GM21528 (cell line): ENCODE data around the gene GRB10.

Source experiments
- ATAC-seq: cut with Tn5 transposase; IDR thresholded peaks from one replicate; pipeline ENCODE4 v1.9.1; 2021; ENCODE audit warnings: mild to moderate bottlenecking, moderate library complexity; ENCODE audit not compliant: unreplicated experiment, low FRiP score

GRB10 gene

DNA sequence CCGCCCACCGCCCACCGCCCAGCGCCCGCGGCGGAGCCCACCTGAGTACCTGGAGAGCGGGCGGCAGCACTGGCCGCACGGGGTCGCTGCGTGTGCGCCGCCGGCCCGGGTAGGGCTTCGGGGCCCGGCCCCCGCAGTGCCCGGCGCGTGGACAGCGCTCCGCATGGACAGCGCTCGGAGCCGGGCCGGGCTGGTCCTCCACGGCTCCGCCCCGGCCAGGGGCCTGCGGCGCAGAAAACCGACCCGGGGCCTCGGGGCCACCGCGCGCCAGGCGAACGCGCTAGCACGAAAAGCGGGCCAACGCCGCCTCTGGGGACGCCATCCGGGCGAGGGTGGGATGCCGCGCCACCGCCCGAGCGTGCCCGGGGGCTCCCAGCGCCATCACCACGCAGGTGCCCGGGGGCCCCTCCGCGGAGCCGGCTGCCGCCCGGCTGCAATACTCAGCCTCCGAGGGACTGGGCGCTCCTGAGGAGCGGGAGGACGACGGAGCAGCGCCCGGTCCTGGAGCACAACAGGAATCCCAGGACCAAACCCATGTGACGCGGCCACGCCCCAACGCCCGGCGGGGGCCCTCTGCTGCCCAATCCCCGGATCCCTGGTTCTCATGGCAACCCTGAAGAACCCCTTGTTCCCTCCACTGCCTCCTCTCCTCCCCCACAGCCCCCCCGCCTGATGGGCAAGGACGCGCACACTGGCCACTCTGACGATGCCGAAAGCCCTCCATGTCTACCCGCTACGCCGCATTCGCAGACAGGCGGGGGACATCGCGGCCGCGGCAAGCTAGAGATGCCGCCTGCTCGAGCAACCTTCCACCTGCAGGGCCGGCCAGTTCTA is at the start of gene GRB10:
Gene GRB10 (minus strand): TSS at position 522 of the 834 bp plus-strand sequence. CDS start 50,574 bp downstream, outside the sequence.
- no peak for ATAC-seq

DNA sequence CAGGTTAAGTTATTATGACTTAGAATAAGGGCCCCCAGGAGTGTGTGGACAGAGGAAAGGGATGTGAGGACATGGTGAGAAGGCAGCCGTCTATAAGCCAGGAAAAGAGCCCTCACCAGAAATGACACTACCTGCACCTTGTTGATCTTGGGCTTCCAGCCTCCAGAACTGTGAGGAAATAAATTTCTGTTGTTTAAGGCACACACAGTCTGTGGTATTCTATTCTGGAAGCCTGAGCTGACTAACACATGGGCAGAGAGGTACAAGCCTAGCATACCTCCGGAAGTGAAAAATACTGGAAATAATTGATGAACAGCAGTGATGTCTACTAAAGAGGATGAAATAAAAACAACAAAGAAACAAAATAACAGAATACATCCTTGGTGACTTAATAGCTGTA is 46.1 kb upstream of the GRB10 start:
- no peak for ATAC-seq

DNA sequence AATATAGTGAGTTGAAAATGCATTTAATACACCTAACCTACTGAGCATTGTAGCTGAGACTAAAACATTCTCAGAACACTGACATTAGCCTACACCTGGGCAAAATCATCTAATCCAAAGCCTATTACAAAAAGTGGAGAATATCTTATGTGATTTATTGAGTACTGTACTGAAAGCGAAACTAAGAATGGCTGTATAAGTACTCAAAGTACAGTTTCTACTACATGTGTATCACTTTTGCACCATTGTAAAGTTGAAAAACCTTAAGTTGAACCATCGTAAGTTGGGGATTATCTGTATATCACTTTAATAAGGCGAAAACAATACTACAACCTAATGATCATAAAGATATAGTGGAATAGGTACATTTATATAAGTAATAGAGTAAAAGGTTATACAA is 45.4 kb upstream of the GRB10 start:
- ATAC-seq = no peak

DNA sequence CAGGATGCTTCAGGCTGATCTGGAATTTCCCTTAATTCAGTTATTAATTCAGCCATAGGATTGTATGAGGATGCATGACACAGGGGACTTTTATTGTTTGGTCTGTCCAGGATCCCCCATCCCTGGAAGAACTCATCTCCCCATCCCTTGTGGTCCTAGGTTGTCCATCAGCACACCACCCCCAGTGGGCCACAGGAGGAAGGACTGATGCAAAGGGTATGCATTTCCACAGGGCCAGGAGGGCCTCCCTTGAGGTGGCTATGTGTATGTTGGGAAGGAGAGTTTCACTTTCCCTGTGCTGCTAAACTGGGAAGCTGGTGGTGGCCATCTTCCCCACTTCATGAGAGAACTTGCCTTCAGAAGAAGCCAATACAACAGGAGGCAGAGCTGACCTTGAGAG is 44.6 kb upstream of the GRB10 start:
- no peak for ATAC-seq

DNA sequence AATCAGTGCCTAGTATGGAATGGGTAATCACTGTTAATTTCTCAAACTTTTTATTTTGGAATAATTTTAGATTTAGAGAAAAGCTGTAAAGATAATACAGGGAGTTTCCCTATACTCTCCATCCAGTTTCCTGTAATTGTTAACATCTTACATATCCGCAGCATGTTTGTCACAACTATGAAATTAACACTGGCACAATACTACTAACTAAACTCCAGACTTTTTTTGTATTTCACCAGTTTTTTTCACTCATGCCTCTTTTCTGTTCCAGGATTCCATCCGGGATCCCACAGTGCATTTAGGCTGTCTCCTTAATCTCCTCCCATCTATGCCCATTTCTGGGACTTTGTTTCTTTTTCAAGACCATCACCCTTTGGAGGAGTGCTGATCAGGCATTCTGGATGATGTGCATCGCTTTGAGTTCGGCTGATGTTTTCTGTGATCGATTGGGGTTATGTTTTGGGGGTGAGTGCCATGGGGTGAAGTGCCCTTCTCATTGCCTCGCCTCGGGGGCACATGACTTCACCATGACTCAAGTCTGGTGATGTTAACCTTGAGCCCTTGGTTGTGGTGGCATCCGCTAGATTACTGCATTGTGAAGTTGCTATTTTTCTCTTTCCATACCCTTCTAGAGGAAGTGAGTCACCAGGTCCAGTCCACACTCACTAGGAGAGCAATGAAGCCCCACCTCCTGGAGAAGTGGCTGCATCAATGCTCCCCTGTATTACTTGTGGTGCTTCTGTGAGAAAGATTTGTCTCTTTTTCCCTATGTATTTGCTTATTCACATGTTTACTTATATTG is 43.9 kb upstream of the GRB10 start:
- ATAC-seq = no peak

DNA sequence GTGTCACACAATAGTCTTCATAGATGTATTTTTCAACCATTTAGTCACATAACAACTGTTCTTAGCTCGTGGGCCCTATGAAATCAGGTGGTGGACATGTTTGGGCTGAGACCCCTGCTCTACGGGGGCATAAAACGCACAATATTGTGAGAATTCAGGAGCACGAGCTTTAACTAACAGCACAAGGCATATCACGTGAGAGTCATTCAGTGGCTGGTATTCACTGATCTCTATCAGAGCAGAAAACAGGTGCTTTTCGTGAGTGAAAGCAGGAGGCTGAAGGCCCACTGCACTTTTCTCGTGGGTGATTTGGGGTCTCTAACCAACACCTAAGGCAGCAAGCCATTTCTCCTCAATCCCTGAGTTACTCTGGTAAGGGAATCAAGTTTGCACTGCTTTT is 42.8 kb upstream of the GRB10 start:
- no peak for ATAC-seq

DNA sequence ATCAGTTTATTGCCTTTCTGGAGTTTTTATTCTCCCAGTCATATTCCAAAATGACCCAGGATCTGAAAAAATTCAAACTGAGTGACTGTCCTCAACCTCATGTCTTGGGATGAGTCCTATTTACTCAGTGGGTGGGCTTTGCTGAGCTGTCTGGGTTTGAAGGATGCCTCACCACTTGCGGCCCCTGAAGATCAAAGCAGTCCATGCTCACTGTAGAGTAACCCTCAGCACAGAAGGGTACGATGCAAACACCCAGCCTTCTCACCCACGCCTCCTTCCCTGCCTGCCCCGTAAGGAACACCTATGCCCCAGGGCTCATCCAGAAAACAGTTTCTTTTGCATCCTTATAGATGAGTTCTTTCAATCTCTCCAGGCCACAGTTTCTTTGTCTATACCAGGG is 42.2 kb upstream of the GRB10 start:
- no peak for ATAC-seq

DNA sequence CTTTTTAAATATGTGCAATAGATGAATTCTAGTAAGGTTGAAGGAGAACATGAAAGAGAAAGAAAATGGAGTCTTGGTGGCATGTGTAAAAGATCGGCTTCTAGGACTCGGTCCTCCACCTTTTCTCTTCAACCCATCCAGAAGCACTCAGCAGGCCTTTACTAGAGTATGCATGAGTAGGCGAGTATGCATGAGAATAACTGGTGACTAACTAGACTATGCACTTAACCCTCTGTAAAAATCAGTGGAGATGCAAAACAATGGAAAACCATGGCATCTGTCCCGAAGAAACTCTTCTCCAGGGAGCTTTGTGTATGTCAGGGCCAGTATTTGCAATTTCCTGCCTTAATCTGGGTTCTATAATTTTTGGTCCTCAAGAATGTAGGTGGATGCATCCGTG is 40.0 kb upstream of the GRB10 start:
- ATAC-seq = no peak

DNA sequence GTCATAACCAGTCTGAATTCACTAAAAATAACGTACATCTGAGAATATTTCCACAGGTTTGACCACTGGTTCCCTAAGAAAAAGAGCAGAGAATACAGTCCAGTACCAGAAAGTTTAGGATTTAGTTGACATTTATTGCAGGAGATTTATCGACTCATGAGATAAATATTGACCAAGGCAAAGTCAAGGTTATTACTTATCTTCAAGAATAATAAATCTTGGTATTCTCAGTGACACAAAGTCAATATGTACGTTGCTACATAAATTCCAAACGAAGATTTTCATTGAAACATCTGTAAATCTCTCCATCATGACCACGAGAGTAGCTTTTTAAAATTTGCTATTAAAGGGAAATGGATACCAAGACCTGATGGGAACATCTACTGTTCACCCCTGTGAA is 39.4 kb upstream of the GRB10 start:
- ATAC-seq = no peak

DNA sequence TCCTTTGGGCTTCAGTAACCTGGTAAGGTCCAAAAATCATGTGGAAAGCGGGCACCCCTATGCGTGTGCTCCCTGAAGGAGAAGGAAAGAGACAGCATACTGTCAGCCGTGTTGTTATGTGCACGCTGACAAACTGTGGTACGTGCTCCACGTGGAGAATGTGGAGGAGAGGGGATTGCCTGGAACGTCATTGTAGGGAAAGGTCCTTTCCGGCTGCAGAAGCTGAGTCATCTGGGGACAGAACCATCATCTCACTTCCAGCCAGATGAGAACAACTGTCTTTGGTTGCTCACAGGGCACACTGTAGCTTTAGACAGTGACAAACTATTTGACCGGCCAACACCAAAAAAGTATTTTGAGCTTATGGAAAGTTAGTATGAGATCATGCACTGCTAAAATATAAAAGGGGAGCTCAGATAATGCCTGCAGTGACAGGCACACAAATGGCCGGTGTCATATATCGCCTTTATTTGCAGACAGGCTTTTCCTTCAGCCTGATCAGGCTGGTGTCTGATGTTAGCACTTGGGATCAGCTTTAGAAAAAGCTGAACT is 38.8 kb upstream of the GRB10 start:
- ATAC-seq = no peak

DNA sequence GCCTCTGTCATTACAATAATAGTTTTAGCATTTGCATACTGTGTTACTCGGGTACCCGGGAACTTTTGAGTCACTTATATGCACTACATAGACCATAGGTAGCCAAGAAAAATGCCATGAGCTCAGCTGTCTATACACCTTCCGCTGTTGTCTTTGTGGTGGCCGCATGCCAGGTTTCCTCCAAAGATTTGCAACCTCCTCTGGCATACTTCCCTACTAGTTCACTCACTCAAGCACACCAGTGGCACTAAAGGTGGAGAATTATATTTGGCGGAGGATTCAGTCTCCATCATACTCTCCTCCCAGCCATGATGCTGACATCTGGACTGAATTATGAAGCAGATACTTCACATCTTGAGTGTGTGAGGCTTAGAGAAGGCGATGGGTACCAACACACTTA is 35.6 kb upstream of the GRB10 start:
- ATAC-seq = no peak

DNA sequence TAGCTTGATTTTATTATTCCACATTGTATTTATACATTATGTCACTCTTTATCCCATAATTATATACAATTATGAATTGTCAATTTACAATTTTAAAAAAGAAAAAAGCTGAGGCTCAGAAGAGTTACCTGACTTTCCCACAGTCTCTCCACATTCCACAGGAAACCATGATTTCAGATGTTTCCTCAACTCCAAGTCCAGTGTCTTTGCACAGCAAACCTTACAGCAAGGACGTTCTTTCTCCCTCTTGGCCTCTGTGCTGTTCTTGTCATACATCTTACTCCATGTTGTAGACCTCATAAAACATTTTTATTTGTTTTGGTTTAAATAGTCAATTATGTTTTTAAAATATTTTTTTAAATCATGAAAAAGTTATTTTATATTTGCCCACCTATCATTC is 34.9 kb upstream of the GRB10 start:
- no peak for ATAC-seq

DNA sequence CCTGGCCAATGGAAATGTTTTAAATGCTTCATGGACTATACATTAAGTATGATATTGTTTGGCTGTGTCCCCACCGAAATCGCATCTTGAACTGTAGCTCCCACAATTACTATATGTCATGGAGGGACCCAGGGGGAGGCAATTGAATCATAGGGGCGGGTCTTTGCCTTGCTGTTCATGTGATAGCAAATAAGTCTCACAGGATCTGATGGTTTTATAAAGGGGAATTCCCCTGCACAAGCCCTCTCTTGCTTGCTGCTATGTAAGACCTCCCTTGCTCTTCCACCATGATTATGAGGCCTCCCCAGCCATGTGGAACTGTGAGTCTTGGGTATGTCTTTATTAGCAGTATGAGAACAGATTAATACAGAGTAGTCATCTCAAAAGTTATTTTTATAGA is 32.4 kb upstream of the GRB10 start:
- no peak for ATAC-seq

DNA sequence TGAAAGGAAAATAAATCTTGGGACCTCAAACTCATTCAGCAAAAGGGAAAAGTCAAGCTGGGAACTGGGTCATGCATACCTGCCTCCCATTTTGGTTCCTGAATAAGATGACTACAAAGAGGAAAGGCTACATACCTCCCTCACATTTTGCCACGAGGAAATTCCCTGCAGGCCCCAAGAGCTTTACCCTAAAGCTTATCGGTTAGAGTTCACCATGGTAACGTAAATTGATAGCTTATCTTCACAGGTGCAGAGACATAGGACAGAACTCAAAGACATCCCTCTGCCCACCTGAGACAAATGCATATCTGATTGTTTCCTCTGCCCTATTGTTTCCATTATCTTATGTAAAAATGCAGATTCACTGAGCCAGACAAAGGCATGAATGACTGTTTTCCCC is 31.5 kb upstream of the GRB10 start:
- no peak for ATAC-seq

DNA sequence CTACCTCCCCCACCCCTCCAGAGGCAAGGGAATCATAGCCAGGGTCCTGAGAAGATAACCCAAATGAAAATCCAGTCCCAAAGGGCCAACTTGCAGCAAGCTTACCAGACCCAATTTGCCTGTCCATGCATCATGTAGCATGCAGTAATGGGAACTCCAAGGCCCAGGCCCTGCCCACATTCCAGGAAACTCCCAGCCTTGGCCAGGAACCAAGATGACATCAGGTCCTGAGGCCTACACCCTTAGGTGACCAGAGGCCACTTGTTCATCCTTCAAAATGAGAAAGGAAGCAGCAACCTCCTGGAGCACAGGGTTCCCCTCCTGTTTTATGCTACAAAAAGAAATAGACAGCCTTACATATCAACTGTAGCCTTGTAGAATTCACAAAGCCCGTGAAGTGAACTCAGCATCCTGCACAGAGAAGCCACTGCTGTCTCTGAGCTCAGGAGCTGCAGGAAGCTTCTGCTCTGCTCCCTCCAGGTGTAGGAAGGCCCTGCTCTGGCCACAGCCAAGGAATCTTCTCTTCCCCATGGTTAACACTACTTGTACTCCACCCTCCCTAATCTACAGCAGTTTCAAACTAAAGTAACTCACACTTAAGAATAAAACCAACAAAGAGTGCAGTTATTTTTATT is 30.3 kb upstream of the GRB10 start:
- ATAC-seq = no peak

DNA sequence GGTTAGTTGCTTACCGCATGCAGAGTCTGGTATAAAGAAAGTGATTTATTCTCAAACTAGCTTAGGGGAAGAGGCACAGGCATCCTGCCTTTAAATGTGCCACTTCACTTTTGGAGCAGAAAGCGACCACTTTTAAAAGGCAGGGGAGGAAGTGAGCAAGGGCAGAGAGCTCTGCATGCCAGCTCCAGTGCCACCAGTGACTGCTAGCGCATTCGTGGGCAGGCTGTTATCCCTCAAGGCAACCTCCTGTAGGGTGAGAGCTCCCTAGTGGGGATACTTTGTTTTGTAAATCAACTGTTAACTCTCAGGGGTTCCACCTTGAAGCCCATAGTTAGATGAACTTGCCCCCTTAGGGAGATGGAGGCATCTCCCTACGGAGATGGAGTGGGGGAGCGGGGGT is 29.4 kb upstream of the GRB10 start:
- ATAC-seq = no peak

DNA sequence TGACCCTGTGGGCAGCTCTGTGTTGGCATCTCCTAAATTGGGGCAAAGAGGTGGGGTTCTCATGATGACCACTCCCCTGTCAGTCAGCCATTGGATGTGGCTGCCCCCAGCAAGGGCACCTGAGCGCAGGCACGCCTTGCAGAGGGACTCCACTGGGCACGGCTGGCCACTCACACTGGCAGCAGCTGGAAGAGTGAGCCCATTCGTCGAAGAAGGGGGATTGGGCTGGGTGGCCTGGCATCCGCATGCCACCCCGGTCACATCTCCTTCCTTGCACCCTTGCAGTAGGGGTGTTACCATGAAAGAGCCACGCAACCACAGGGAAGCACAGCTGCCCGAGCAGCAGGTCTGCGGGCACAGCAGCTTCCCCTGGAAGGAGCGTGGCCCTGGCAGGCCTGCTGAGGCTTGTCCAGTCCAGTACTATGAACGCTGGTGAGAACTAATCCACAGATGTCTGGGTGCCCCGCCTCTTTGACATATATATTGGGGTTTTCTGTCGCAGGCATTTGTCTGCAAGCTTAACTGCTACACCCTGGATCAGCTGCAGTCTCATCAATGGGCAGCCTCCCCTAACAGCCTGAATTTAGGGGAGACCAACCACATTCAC is 25.7 kb upstream of the GRB10 start:
- no peak for ATAC-seq

DNA sequence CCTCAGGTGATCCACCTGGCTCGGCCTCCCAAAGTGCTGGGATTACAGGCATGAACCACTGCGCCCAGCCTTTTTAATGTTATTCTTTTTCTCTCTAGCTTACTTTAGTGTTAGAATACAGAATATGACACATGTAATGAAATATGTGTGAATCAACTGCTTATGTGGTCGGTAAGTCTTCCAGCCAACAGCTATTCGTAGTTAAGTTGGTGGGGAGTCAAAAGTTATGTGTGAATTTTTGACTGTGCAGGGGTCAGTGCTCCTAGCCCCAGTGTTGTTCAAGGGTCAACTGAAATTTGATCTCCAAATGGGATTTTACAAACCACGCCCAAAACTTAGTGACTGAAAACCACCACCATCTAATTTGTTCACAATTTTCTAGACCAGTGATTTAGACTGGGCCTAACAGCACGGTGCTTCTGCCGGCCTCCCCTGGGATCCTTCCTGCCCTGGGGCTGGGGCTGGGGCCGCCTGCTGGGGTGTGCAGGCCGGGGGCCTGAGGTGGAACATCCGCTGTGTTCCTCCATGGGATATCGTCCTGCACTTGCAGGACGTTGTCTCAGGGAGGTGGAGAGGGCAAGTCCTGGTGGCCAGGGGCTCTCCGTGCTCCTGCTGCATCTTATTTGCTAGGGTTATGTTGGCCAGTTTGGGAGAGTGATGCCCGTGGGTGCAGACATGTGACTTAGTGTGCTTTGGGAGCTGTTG is 24.5 kb upstream of the GRB10 start:
- no peak for ATAC-seq

DNA sequence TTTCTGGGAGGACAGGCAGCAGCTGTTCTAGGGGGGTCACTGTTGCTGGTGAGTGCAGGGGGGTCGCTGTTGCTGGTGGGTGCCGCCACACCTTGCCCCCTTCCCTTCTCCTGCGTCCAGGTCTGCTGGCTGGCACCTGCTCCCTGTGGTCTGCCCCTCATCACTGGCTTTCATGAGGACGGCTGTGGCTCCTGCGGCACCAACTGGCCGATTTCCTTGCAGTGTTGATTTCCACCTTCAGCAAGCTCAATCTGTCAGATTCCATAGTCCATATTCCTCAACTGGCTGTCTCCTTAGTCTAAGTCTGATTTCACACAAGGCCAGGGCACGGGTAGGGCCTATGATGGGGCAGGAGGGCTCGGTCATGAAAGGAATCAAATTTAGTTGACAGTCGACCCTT is 23.4 kb upstream of the GRB10 start:
- no peak for ATAC-seq

DNA sequence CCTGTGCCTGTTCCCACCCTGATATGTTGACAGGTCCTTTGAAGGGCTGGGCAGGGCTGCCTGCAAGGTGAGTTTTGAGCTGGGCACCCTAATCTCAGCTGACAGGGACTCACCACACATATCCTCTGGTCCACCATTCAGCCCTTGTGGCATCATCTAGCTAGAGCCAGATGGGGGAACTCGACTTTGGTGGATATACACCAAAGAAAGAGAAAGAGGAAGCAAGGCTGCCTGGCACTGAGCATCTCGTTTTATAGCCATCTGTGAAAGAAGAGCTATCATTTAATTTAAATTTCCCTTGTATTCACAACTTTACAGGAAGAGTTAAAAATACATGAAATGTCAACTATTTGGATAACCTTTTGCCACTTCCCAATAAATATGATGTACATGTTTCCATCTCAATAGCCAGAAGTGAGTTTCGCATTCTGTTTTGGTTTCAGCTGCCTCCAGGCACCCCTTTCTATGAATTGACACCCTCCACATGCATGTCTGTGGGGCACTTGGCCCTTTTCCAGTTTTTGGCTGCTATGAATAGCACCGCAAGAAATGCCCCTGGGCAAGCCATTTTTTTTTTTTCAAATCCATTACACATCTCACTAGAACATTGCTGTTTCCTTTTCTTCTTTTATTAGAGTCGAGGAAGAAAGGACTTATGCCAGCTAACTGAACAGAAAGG is 22.9 kb upstream of the GRB10 start:
- ATAC-seq = no peak
